ENCODE measurements around the gene ZNF320. TPM values are rescaled to one million over a fixed set of nuclear protein-coding genes. Genes with fewer than 3 reads are reported as not detected.
"Not testable (repeated sequence)": the region's sequence is repeated elsewhere in the genome, so short reads cannot be mapped to it uniquely, and the experiment has no call there.

The ZNF320 gene
- polyA plus RNA-seq, 1 of the 3 experiments (the other 2 are of a cell fraction): 6.9 TPM

- WGBS (ENCODE audit: low lambda C conversion rate): 86% methylated on average over 8 of the region's 8 CpGs
- Histone ChIP-seq H3F3A (replicated peaks; ENCODE audit: insufficient read depth) (peaks cover 4% of the 10 kb centered on the region), H3K4me3 (ENCODE audit: low read depth in 2 of 2, low read length in 1 of 2) (no peak overlapping the region), H3K9me3 (no peaks in the 10 kb centered on the region), H3K9me2 (no peaks in the 10 kb centered on the region), H3K79me2 (ENCODE audit: insufficient read depth) (no peaks in the 10 kb centered on the region; the same call in 1 of the 2 replicates), H3K27me3 (ENCODE audit: insufficient read depth) (no peaks in the 10 kb centered on the region), H3K9ac (no peak overlapping the region), H3K4me2 (no peak overlapping the region), H3K27ac (ENCODE audit: low read depth in 2 of 2, low read length in 1 of 2) (no peak overlapping the region), H3K4me1 (ENCODE audit: control insufficient read depth in 1 of 2, insufficient read depth in 2 of 2, low read depth in 1 of 2, low read length in 1 of 2) (no peaks in the 10 kb centered on the region), H4K20me1 (ENCODE audit: insufficient read depth) (no peaks in the 10 kb centered on the region), H3K36me3 (replicated peaks in 1 of 2; ENCODE audit: control insufficient read depth in 1 of 2, insufficient read depth in 2 of 2, low read length in 1 of 2) (peaks cover 0 to 15% of the 10 kb centered on the region in 2 experiments), H2AFZ (ENCODE audit: low read depth) (no peak overlapping the region)
- no peak for DNase-seq
- CTCF ChIA-PET: no interaction called here
- no peak for TF ChIP-seq TCF12 (IDR thresholded peaks at IDR 0.05)
- TF ChIP-seq SMC3 (IDR thresholded peaks at IDR 0.05; ENCODE audit: low read depth, low read length): no peak
- TF ChIP-seq, protein P1, sequence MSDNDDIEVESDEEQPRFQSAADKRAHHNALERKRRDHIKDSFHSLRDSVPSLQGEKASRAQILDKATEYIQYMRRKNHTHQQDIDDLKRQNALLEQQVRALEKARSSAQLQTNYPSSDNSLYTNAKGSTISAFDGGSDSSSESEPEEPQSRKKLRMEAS (IDR thresholded peaks at IDR 0.05; ENCODE audit: low read depth): no peak
- TF ChIP-seq, protein P2, sequence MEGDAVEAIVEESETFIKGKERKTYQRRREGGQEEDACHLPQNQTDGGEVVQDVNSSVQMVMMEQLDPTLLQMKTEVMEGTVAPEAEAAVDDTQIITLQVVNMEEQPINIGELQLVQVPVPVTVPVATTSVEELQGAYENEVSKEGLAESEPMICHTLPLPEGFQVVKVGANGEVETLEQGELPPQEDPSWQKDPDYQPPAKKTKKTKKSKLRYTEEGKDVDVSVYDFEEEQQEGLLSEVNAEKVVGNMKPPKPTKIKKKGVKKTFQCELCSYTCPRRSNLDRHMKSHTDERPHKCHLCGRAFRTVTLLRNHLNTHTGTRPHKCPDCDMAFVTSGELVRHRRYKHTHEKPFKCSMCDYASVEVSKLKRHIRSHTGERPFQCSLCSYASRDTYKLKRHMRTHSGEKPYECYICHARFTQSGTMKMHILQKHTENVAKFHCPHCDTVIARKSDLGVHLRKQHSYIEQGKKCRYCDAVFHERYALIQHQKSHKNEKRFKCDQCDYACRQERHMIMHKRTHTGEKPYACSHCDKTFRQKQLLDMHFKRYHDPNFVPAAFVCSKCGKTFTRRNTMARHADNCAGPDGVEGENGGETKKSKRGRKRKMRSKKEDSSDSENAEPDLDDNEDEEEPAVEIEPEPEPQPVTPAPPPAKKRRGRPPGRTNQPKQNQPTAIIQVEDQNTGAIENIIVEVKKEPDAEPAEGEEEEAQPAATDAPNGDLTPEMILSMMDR (IDR thresholded peaks at IDR 0.05): no peak
- TF ChIP-seq IRF3 (IDR thresholded peaks at IDR 0.05; ENCODE audit: low read depth, low read length): no peak
- no peak for TF ChIP-seq FOXJ3 (CRISPR knock-in tag; IDR thresholded peaks at IDR 0.05)
- no peak for TF ChIP-seq EZH2phosphoT487 (IDR thresholded peaks at IDR 0.05; ENCODE audit: borderline replicate concordance, low read depth)
- no peak for TF ChIP-seq MEF2A (IDR thresholded peaks at IDR 0.05; ENCODE audit: borderline replicate concordance, low read depth)
- TF ChIP-seq NRF1 (IDR thresholded peaks at IDR 0.05; ENCODE audit: low read depth, low read length): no peak
- TF ChIP-seq MXI1 (IDR thresholded peaks at IDR 0.05; ENCODE audit: low read depth, low read length): no peak
- TF ChIP-seq FOSL2 (IDR thresholded peaks at IDR 0.05; ENCODE audit: borderline replicate concordance, low read depth): no peak
- TF ChIP-seq RFX5 (IDR thresholded peaks at IDR 0.05; ENCODE audit: low read length): no peak
- no peak for TF ChIP-seq REST (IDR thresholded peaks at IDR 0.05; ENCODE audit: low read depth, low read length)
- no peak for TF ChIP-seq RCOR1 (IDR thresholded peaks at IDR 0.05; ENCODE audit: low read length)
- TF ChIP-seq EP300 (IDR thresholded peaks at IDR 0.05; ENCODE audit: borderline replicate concordance in 1 of 2, low read depth in 1 of 2, low read length in 1 of 2): no peak
- no peak for TF ChIP-seq PBX3 (IDR thresholded peaks at IDR 0.05)
- TF ChIP-seq TAF1 (IDR thresholded peaks at IDR 0.05; ENCODE audit: borderline replicate concordance, low read depth, low read length): no peak
- POLR2A ChIA-PET: no interaction called here
Measured at GRCh38 chr19:52935434-52935833, 38.0 kb upstream of the ZNF320 start.

DNA sequence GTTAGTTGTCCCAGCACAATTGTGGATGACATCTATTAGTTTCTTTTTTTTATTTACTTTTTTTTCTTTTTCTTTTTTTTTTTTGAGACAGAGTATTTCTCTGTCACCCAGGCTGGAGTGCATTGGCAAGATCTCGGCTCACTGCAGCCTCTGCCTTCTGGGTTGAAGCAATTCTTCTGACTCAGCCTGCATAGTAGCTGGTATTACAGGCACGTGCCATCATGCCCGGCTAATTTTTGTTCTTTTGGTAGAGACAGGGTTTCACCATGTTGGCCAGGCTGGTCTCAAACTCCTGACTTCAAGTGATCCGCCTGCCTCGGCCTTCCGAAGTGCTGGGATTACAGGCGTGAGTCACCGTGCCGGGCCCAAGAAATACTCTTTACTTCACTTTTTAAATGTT lies 27.2 kb upstream of the ZNF320 start:
- H4K20me1 ChIP-seq (ENCODE audit: insufficient read depth); H3K4me1 ChIP-seq (ENCODE audit: control insufficient read depth in 1 of 2, insufficient read depth in 2 of 2, low read depth in 1 of 2, low read length in 1 of 2); H2AFZ ChIP-seq (ENCODE audit: low read depth); H3K27ac ChIP-seq (ENCODE audit: low read depth in 2 of 2, low read length in 1 of 2); DNase-seq; POLR2A ChIA-PET; H3F3A ChIP-seq (replicated peaks; ENCODE audit: insufficient read depth); H3K9me3 ChIP-seq; H3K9me2 ChIP-seq; H3K4me3 ChIP-seq (ENCODE audit: low read depth in 2 of 2, low read length in 1 of 2); H3K9ac ChIP-seq; H3K4me2 ChIP-seq; H3K27me3 ChIP-seq (ENCODE audit: insufficient read depth); CTCF ChIA-PET; H3K79me2 ChIP-seq (ENCODE audit: insufficient read depth): not testable (repeated sequence)
- 86% methylated on average over 9 of the region's 9 CpGs for WGBS (ENCODE audit: low lambda C conversion rate)
- peaks cover 4 to 15% of the 10 kb centered on the region in 2 experiments for H3K36me3 ChIP-seq (replicated peaks in 1 of 2; ENCODE audit: control insufficient read depth in 1 of 2, insufficient read depth in 2 of 2, low read length in 1 of 2)

Measured in SK-N-SH (cell line).